ENCODE data around the gene KIRREL3.

- no peak for TF ChIP-seq CTCF (IDR thresholded peaks at IDR 0.05)
- TF ChIP-seq POLR2A (IDR thresholded peaks at IDR 0.05) = no peak
- TF ChIP-seq POLR2AphosphoS5 (IDR thresholded peaks at IDR 0.05) = no peak
These were observed 472.5 kb downstream of the KIRREL3 start for GRCh38 chr11:126528075-126528474.

All from prostate gland (tissue), 2 donors.